Non-pigmented ciliary epithelial cell (primary cell): ENCODE data around the gene ZNF708.
"Not testable (repeated sequence)": the region's sequence is repeated elsewhere in the genome, so short reads cannot be mapped to it uniquely, and the experiment has no call there.

Experiments
- DNase-seq: peaks from one replicate; pipeline ENCODE4 v3.0.0-alpha.2; 2010; ENCODE audit warnings: low read depth

ZNF708 gene

DNA sequence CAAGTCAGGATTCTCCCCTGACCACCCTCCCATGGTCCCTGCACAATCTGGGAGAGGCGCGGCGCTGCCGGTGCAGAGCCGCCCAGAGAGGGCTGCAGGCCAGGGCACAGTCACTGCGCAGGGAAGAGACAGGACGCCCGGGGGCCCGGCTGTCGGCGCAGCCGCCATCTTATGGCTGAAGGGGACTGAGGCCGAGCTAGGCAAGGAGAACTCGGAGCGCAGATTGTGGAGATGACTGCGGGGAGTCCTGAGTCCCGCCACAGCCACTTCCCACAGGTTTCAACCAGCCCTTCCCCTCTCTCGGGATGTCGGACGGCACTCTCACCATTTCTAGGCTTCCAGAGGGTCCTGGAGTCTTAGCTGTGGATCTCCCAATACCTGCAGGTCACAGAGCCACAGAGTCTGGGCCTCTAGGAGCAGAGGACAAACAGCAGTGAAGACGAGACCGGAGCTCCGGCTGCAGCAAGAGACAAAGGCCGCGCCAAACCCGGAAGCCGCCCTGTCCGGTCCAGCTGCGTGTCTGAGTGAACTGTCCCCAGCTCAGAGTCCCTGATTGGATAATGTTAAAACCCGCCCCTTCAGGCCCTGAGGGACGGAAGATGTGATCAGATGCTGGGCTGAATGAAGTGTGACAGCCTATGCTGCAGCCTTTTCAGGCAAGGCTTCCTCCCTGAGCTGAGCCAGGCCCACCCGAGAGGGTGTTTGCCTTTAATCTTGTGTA is at the start of gene ZNF708:
Gene ZNF708 (minus strand): TSS at position 526 of the 721 bp plus-strand sequence. CDS start 198 bp downstream, at position 328.
- DNase-seq: peak; percentile 63

DNA sequence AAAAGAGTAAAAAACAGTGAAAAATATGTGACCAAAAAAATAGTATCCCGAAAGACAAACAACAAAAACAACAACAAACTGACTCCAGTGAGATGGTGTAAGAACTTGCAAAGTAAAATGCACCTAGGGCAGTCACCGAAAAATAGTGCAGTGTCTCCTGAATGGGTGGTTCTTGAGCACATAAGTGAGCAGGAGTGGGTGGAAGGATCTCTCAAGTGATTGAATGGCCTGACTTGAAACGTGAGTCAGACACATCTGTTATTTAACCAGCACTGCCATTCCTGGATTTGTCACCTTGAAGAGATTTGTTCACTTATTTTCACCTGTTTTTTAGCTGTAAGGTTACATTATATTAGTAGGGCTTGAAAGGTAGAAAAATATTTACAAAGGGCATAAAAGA is 33.1 kb upstream of the ZNF708 start:
- no peak for DNase-seq

- peak; percentile 91 for DNase-seq
Observed at GRCh38 chr19:21358768-21359451, 29.7 kb upstream of the ZNF708 start, which contains the start of gene ZNF738. Gene ZNF738, plus strand, starts transcription at chr19:21359000. Its CDS starts 141 bp downstream, at chr19:21359141.

DNA sequence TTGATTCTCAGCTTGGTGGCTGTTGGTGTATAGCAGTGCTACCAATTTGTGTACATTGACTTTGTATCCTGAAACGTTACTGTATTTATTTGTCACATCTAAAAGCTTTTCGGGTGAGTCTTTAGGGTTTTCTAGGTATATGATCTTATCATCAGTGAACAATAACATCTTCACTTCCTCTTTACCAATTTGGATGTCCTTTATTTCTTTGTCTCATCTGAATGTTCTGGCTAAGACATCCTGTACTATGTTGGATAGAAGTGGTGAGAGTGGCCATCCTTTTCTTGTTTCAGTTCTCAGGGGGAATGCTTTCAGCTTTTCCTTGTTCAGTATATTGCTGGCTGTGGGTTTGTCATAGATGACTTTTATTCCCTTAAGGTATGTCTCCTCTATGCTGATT is 23.6 kb upstream of the ZNF708 start:
- DNase-seq: no peak

- DNase-seq: not testable (repeated sequence)
Observed at GRCh38 chr19:21344841-21345240, 15.6 kb upstream of the ZNF708 start.

DNA sequence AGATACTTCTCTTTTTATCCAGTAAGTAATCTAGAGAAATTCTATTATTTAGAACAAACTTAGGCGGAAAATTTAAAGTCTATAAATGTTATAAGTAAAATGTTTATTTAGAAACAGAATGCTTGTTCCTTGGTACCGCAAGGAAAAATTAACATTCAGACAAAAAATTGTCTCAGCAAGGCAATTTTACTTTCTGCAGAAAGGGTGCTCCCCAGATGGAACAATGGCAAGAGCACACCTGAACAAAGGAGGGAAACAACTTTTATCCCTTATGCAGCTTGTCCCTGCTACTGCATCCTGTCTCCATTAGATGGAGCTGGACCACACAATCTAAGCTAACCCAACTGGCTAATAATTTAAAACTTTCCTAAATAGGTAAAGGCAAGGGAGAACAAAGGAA is 6.5 kb upstream of the ZNF708 start:
- DNase-seq: no peak

GRCh38 chr19:21328406-21328805 is 804 bp downstream of the ZNF708 start:
- no peak for DNase-seq

DNA sequence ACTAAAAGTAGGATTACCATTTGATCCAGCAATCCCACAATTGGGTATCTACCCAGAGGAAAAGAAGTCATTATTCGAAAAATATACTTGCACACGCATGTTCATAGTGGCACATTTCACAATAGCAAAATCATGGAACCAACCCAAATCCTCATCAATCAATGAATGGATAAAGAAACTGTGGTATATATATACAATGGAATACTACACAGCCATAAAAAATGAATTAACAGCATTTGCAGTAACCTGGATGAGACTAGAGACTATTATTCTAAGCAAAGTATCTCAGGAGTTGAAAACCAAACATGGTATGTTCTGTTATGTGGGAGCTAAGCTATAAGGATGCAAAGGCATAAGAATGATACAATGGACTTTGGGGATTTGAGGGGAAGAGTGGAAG is 3.0 kb downstream of the ZNF708 start:
- no peak for DNase-seq

GRCh38 chr19:21323000-21323399 is 6.2 kb downstream of the ZNF708 start:
- no peak for DNase-seq

- no peak for DNase-seq
Observed at GRCh38 chr19:21322528-21322927, 6.7 kb downstream of the ZNF708 start.

- DNase-seq: no peak
Observed at GRCh38 chr19:21321996-21322395, 7.2 kb downstream of the ZNF708 start.

DNA sequence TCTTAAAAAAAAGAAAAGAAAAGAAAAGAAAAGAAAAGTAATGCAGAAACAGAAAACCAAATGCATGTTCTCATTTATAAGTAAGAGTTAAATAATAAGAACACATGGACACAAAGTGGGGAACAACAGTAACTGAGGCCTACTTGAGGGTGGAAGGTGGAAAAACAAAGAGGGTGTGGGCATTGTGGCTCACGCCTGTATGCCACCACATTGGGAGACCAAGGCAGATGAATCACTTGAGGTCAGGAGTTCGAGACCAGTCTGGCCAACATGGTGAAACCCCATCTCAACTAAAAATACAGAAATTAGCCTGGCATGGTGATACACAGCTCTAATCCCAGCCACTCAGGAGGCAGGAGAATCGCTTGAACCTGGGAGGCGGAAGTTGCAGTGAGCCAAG is 8.1 kb downstream of the ZNF708 start:
- DNase-seq: no peak

DNA sequence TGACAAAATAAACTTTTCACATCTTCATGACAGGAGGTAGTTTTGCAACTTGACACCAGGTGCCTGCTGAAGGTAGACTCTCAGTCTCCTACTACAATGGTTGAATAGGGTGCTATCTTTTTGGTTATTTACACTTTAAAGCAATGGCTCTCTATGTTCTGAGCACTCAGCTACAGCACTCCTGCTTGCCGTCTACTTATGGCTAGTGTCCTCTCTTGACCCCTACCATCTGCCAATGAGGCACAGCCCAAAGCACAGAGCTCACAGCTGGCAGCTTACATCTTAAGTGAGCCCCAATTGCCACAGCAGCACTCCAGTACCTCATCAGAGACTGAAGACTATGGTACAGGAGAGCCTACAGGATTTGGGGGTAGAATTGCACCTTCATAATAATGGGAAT is 11.4 kb downstream of the ZNF708 start:
- DNase-seq: no peak

DNA sequence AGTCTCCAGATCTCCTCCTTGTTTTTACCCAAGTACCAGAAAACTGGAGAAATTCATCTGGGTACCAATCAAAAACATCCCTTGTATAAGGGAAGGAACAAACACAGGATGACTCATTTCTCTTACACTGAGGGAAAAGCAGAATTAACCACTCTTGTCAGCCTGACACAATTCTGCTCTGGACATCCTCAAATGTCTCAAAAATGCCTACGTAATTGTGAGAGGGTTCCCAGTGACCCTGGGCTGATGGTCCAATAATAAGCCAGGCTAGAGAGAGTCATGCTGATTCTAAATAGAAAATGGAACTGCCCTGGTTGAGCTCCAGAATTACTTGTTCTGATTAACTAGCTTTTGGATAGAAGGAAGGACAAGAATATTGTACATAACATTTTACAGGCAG is 14.5 kb downstream of the ZNF708 start:
- no peak for DNase-seq

- DNase-seq: not testable (repeated sequence)
Observed at GRCh38 chr19:21312807-21313206, 16.4 kb downstream of the ZNF708 start.

DNA sequence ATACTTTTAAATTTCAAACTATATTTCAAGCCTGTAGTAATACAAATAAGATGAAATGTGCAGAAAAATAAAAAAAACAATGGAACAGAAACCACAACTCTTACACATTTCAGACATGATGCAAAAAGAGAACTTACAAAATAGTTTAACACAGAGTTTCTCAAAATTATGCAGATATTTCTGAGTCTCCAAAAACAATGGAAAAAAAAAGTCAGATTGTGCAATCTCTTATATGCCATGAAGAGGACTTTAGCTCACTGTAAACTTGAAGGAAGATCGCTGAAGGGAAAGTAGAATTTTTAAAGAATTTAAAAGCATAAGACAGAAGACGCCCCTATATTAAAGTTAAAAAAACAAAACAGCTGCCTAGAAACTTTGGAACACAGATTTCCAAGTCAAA is 20.4 kb downstream of the ZNF708 start:
- DNase-seq: no peak

DNA sequence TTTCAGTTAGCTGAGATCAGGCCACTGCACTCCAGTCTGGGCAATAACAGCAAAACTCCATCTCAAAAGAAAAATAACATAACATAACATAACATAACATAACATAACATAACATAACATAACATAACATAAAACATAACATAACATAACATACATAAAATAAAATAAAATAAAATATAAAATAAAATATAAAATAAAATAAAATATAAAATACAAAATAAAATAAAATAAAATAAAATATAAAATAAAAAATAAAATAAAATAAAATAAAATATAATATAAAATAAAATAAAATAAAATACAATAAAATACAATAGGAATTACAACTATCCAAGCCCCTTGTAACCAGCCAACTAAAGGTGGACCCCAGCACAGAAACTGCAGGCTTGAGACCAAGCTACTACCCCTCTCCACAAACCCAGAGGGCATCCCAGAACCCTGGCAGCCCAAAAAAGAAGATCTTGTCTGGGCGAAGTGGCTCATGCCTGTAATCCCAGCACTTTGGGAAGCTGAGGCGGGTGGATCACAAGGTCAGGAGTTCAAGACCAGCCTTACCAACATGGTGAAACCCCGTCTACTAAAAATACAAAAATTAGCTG is 22.2 kb downstream of the ZNF708 start:
- DNase-seq: not testable (repeated sequence)

GRCh38 chr19:21293768-21294167 is 35.4 kb downstream of the ZNF708 start:
- not testable (repeated sequence) for DNase-seq

DNA sequence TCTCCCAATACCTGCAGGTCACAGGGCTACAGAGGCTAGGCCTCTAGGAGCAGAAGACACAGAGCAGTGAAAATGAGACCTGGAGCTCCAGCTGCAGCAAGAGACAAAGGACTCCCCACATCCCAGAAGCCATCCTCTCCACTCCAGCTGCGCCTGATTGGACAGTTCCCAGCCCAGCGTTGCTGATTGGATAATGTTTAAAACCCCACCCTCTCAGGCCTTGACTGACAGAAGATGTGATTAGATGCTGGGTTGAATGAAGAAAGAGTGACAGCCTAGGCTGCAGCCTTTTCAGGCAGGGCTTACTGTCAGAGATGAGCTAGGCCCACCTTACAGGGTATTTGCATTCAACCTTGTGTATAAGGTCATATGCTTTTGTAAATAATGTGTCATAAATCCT is 59.4 kb downstream of the ZNF708 start:
- no peak for DNase-seq

DNA sequence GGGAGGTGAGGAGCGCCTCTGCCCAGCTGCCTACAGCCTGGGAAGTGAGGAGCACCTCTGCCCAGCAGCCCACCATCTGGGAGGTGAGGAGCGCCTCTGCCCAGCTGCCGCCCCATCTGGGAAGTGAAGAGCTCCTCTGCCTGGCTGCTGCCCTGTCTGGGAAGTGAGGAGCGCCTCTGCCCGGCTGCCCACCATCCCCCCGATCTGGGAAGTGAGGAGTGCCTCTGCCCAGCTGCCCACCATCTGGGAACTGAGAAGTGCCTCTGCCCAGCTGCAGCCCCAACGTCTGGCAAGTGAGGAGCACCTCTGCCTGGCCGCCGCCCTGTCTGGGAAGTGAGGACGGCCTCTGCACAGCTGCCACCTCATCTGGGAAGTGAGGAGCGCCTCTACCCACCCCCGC is 64.3 kb downstream of the ZNF708 start:
- DNase-seq: no peak

- no peak for DNase-seq
Observed at GRCh38 chr19:21264416-21264815, 64.8 kb downstream of the ZNF708 start.

- DNase-seq: not testable (repeated sequence)
Observed at GRCh38 chr19:21260848-21261381, 68.3 kb downstream of the ZNF708 start.
